Stimulated activated CD4-positive, alpha-beta T cell treated with anti-CD3 and anti-CD28 coated beads, Interleukin-15, amount 100 ng/mL, for 1 hour (primary cell): ENCODE data around the gene FILIP1.

Experiments used
- DNase-seq, 2 donors: peaks; one replicate each; pipeline ENCODE4 v3.0.0-alpha.2; 2020; ENCODE audit warnings: low read depth in 1 of 2, low spot score in 1 of 2

FILIP1 gene

DNA sequence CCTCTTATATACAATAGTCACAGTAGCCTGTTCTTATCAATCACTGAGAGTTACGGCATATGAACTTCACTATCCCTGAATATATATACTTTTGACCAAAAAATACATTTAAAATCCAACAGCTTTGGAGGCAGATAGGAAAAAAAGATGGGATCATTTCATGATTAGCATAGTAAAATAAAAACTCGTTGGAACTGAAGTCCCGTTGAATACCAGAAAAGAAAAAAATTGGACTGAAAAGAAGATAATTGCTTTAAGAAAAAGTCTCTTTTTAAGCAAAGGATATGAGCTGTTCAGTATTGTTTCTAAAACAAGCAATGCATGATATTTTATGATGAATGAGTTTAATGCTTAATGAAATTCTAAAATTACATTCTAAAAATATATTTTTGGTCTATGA, 4.4 kb upstream of the FILIP1 start:
- DNase-seq, result no peak

DNA sequence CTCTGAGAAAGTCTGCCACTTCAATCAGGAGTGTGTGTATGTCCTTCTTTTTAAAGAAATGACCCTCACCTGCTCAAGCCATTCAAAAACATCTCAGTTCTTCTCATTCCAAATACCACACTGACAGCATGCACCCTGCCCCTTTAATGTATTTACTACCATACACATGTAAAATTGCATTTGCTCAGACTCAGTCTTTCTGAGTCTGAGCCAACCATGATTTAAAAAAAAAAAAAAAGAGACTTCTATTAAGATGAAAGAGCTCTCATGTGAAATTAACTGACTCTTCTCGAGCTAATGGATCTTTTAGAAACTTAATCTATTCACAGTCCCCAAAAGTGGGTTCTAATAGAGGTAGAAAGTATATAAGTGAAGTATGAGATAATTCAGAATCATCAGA, 1.4 kb upstream of the FILIP1 start:
- no peak for DNase-seq

- DNase-seq, result no peak
Measured at GRCh38 chr6:75494290-75494689, 690 bp upstream of the FILIP1 start.

- no peak for DNase-seq
Measured at GRCh38 chr6:75492386-75493153, 1.0 kb downstream of the FILIP1 start.

DNA sequence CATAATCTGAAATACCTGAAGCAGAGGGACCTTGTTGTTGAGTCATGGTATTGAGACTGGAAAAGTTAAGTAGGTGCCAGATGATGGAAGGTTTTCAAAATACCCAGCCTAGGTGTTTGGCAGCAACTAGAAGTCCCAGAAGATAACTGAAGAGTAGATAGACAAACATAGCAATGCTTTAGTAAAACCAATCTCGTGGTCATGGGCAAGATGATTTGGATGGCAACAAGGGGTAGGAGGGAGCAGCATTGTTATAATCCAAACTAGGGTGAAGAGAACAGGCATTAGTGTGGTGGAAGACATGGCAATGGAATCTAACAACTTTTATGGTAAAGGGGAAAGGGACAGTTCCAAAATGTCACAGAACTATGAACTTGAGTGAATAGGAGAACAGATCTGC, 2.3 kb downstream of the FILIP1 start:
- DNase-seq, result no peak

DNA sequence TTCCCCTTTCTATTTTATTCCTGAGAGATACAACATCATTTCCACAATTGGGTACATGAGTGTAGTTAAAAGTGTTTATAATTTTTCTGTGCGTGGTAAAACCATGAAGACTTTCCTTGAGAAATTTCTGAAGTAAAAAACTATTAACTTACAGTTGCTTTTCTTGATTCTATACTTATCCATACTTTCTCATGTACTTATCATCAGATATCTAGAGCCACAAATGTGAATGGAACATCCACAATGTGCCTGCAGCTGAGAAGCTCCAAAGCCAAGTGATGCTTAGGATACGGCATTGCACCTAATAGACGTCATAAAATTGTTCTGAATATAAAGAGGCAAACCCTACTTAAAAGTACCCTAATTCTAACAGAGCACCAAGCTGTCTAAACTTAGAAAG, 2.9 kb downstream of the FILIP1 start:
- no peak for DNase-seq

- no peak for DNase-seq
Measured at GRCh38 chr6:75489025-75489424, 4.6 kb downstream of the FILIP1 start.

GRCh38 chr6:75488033-75488432, 5.6 kb downstream of the FILIP1 start:
- DNase-seq, result no peak

- DNase-seq, result no peak
Measured at GRCh38 chr6:75486850-75487518, 6.6 kb downstream of the FILIP1 start.

DNA sequence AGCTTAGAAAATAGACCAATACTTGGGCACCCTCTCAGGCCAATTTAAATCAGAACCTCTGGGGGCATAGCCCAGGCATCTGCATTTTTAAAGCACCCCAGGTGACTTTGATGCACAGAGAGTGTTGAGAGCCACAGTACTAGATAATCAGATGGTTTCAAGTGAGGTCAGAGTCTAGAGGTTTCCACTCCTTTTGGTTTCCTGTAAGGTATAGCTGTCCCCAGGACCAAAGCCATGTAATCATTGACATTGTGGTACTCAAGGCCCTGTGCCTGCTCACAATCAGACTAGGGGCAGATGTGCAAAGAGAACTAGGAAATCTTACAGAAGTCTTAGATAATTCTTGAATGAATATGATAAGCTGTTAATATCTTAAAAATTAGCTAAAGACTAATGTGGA, 9.1 kb downstream of the FILIP1 start:
- DNase-seq, result no peak

DNA sequence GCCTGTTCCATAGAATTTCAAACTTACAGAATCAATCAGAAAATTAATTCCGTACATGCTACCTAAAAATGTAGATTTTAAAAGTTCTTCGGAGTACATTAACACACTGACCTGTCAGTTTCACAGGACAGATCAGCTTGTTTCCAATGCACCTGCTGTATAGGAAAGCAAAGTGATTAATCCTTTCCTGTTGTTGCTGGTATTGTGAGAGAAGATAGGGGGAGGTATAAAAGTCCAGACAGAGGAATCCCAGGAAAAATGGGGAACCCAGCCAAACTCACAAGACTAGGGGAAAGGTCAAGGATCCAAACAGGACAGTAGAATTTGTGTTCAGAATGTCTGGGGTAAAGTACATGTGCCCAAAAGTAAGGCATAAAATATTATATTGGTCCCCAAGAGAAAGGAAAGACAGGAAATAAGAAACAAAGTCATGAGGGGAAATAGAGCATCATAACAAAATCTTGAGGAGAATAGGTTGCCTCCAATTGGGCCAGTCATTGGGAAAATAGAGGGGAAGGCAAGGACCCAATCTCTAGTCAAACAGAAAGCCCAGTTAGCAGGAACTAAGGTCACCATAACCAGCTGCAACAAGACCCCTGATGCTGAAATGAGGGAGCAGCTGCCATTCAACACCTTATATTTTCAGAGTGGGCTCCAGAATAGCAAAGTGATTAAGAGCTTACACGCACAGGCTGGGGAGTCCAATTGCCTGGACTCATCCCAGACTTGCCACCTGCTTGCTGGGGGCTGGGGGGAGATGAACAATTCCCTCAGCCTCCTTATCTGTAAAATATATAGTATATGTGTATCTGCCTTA, 10.3 kb downstream of the FILIP1 start:
- no peak for DNase-seq

DNA sequence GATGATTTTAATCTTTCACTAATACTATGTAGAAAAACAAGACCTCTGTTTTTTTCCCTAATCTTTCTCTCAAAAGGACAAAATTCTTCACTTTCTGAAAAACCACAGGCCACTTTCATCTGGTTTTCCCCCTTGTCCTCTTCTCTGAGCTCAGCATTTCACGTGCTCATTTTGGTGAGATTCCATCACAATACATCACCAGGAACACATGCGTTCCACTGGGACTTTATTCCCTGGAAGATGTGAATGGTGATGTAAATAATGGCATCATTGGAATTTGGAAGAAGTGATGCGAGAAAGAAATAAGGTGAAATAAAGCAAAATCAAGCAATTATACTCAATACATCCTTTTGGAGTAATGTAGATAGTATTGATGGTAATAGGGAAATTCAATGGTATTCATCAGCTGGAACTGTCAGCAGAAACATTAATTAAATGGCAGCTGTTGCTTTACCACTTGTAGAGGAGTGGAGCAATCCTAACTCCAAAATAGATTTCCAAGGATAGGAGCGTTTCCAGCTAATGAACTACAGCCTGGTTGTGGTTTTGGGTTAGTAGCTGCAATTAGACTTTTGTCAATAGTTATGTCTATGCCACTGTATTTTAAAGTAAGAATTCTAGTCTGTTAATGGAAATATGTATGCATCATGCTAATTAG, 11.5 kb downstream of the FILIP1 start:
- no peak for DNase-seq

- DNase-seq, result no peak
Measured at GRCh38 chr6:75481394-75481793, 12.2 kb downstream of the FILIP1 start.

GRCh38 chr6:75480425-75480824, 13.2 kb downstream of the FILIP1 start:
- no peak for DNase-seq

GRCh38 chr6:75479712-75480111, 13.9 kb downstream of the FILIP1 start:
- no peak for DNase-seq

DNA sequence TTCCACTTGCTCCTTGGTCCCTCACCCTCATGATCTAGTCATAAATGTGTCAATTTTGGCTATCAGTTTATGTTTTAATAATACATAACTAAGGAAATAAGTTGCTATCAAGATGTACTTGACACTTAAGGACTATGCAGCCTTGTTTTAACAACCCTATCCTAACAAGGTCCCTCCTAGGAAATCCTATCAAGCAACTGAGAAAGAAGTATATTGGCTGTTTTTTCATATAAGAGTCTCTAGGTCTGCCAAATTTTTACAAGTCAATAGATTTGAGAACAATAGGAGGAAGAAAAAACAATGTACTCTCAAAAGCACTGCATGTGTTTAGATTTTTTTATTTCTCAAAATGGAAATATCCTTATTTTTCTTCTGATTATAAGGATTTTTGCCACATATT, 14.7 kb downstream of the FILIP1 start:
- no peak for DNase-seq

DNA sequence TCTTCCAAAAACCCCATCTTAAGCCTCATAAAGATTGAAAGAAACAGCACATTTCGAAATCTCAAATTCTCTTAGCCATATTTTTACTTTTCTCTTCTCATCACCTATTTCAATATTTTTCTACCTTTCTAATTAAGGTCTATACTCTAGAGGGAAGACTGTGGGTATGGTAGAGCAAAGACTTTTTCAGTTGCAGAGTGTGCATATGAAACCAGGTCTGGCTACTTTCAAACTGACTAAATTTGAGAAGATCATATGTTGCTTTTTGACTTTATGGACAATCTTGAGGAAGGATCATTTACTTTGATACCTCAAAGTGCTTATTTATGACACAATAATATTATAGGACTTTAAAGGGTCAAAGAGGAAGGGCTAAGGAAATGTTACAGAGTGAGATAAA, 20.7 kb downstream of the FILIP1 start:
- DNase-seq, result no peak

DNA sequence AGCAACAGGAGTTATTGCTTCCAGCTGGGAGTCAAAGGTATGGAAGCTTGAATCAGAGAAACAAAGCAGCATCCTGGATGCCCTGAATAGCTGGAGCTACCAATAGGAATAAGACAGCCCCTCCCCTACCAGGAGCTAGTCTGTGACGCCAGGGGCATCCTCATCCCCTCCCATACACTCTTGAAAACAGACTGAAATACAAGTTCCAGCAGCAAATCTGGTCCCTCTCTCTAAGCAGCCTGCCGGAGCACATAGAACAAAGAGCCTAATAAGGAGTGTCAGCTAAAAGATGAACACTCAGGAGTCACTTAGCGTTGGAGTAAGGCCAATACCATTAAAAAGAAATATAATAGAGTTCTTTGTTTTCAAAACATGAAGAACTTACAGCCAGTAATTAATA, 25.6 kb downstream of the FILIP1 start:
- no peak for DNase-seq

- no peak for DNase-seq
Measured at GRCh38 chr6:75467284-75467683, 26.3 kb downstream of the FILIP1 start.

DNA sequence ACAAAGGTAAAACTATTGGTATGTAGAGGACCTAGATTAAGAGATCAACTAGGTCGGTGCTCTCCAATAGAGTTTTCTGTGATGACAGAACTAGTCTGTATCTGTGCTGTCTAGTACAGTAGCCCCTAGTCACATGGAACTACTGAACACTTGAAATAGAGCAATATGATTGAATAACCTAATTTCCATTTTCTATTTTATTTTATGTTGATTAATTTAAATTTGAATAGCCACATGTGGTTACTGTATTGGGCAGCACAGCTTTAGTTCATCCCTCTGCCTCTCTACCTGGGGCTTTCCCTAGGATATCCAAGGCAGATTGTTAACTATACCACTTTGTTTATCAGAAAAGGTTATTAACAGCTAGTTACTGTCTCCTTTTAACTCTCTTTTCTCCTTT, 27.0 kb downstream of the FILIP1 start:
- no peak for DNase-seq

DNA sequence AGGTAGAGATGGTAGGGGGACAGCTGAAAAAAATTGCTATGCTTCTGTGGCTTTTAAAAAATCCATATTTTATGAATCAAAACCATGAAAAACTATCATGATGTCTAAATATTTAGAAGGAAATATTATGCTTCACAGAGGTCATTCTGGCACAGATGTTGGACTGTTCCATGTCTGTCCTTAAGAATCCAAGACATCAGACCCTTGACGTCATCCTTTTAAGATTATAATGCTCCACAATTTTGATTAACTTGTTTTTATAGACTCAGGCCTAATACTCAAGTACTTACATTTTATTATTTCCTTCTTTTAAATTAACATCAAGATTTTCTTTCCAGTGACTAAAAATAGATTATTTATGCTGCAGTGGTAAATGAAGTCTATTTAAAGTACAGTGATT, 29.7 kb downstream of the FILIP1 start:
- no peak for DNase-seq

GRCh38 chr6:75463061-75463460, 30.5 kb downstream of the FILIP1 start:
- DNase-seq, result no peak
